ENCODE results near the gene ZFYVE9.

GRCh38 chr1:52367272-52367671 is 225.4 kb downstream of the ZFYVE9 start:
- TF ChIP-seq CTCF (conservative IDR thresholded peaks at IDR 0.05; ENCODE audit: low read length), result no peak
- TF ChIP-seq EZH2phosphoT487 (IDR thresholded peaks at IDR 0.05; ENCODE audit: borderline replicate concordance), result no peak

Data from Loucy (cell line).